Endothelial cell of umbilical vein (primary cell): ENCODE data around the gene CCDC185. TPM values are rescaled to one million over a fixed set of nuclear protein-coding genes. Genes with fewer than 3 reads are reported as not detected.

ENCODE experiments used
- BruUV-seq: library from RNA; stranded (reverse); fragments of 400-500 nt; replicated peaks from 2 replicates; lab custom pipeline; 2021; lab: Mats Ljungman, UMichigan
- CTCF ChIA-PET: fragments of 300-600, 350-600 bp; sonication (Branson Sonifier 250); formaldehyde crosslinking; loops from one replicate; lab custom pipeline; 2021; ENCODE audit warnings: antibody characterized with exemption, inconsistent platforms; lab: Charles Lee
- POLR2A ChIA-PET: fragments of 300-600, 350-600 bp; sonication (Branson Sonifier 250); formaldehyde crosslinking; loops from one replicate; lab custom pipeline; 2021; ENCODE audit warnings: antibody characterized with exemption, inconsistent platforms; lab: Charles Lee
- DNase-seq: peaks from one replicate; pipeline ENCODE4 v3.0.0-alpha.2; 2011; ENCODE audit warnings: low read depth, low spot score
- FAIRE-seq: peaks from 2 replicates; lab custom pipeline; 2011; peaks lifted over from hg19 to GRCh38; lab: Jason Lieb, UNC
- H2AFZ ChIP-seq: 2 replicates; pipeline ENCODE4 v1.6.0; 2012; ENCODE audit warnings: low read depth, low read length, control low read depth, inconsistent platforms
- H3K27ac ChIP-seq: 2 replicates; pipeline ENCODE4 v1.5.1; 2011; ENCODE audit warnings: low read depth, mild to moderate bottlenecking, control low read depth, low read length, moderate library complexity; ENCODE audit not compliant: insufficient read depth
- H3K27me3 ChIP-seq, 2 experiments: 2 replicates each; pipeline versions ENCODE4 v1.6.0 to v1.6.1; 2011; ENCODE audit warnings: low read length in 2 of 2, mixed read lengths in 1 of 2; ENCODE audit not compliant: control insufficient read depth in 2 of 2, insufficient read depth in 2 of 2
- H3K36me3 ChIP-seq, 2 experiments: 2 replicates in 1 of 2; 3 replicates in 1 of 2; pipeline ENCODE4 v1.5.1; 2011; ENCODE audit warnings: low read length in 2 of 2, mild to moderate bottlenecking in 1 of 2, moderate library complexity in 1 of 2; ENCODE audit not compliant: control insufficient read depth in 2 of 2, insufficient read depth in 2 of 2; ENCODE audit errors: extremely low read depth in 1 of 2
- H3K4me1 ChIP-seq: 3 replicates; pipeline ENCODE4 v1.5.1; 2011; ENCODE audit warnings: mild to moderate bottlenecking, low read length; ENCODE audit not compliant: control insufficient read depth, insufficient read depth; ENCODE audit errors: extremely low read depth
- H3K4me2 ChIP-seq: 2 replicates; pipeline ENCODE4 v1.6.1; 2011; ENCODE audit warnings: low read length, control low read depth, mixed read lengths; ENCODE audit not compliant: insufficient read depth
- H3K4me3 ChIP-seq, 3 experiments: fragments of 200-600 bp in 1 of 3; sonication (generic), shearing (Covaris generic) in 1 of 3; replicated peaks in 1 of 3; 2 replicates each; pipeline ENCODE4 v1.5.1; 2011 to 2016; ENCODE audit warnings: control low read depth in 3 of 3, low read length in 3 of 3, mild to moderate bottlenecking in 2 of 3, inconsistent platforms in 1 of 3, low read depth in 1 of 3, moderate library complexity in 1 of 3; ENCODE audit not compliant: insufficient read depth in 1 of 3
- H3K79me2 ChIP-seq: 2 replicates; pipeline ENCODE4 v1.6.0; 2012; ENCODE audit warnings: low read length, inconsistent platforms; ENCODE audit not compliant: control insufficient read depth, insufficient read depth
- H3K9ac ChIP-seq: replicated peaks from 2 replicates; pipeline ENCODE3; 2011; ENCODE audit warnings: low read length, control low read depth; ENCODE audit not compliant: insufficient read depth; ENCODE audit errors: extremely low read depth
- H3K9me1 ChIP-seq: replicated peaks from 3 replicates; pipeline ENCODE4 v1.6.0; 2011; ENCODE audit warnings: mild to moderate bottlenecking, low read length; ENCODE audit not compliant: control insufficient read depth, insufficient read depth; ENCODE audit errors: extremely low read depth
- H3K9me3 ChIP-seq: replicated peaks from 2 replicates; pipeline ENCODE4 v1.5.1; 2012; ENCODE audit warnings: low read length, inconsistent platforms; ENCODE audit not compliant: control insufficient read depth, insufficient read depth
- H4K20me1 ChIP-seq: replicated peaks from 2 replicates; pipeline ENCODE3; 2011; ENCODE audit warnings: mild to moderate bottlenecking, low read length; ENCODE audit not compliant: control insufficient read depth, insufficient read depth; ENCODE audit errors: extremely low read depth
- CTCF ChIP-seq, 2 donors: IDR thresholded peaks; 1 replicate in 1 of 2; 2 replicates in 1 of 2; pipeline ENCODE4 v1.5.1; 2011; ENCODE audit warnings: low read length in 2 of 2, mild to moderate bottlenecking in 2 of 2, moderate library complexity in 2 of 2, control low read depth in 1 of 2, inconsistent platforms in 1 of 2, low read depth in 1 of 2; ENCODE audit not compliant: insufficient read depth in 1 of 2; ENCODE audit errors: extremely low read depth in 1 of 2
- EZH2 ChIP-seq: IDR thresholded peaks from 2 replicates; pipeline ENCODE4 v1.6.1; 2012; ENCODE audit warnings: borderline replicate concordance, low read depth, mild to moderate bottlenecking, moderate library complexity, low read length, inconsistent platforms; ENCODE audit not compliant: severe bottlenecking
- FOS ChIP-seq: IDR thresholded peaks from 2 replicates; pipeline ENCODE4 v1.6.1; 2011; ENCODE audit warnings: mild to moderate bottlenecking, low read length, moderate library complexity, borderline replicate concordance; ENCODE audit not compliant: insufficient read depth
- GATA2 ChIP-seq: IDR thresholded peaks from 2 replicates; pipeline ENCODE4 v1.7.0; 2011; ENCODE audit warnings: low read depth, mild to moderate bottlenecking, moderate library complexity, mixed read lengths, low read length; ENCODE audit not compliant: insufficient read length, insufficient read depth
- JUN ChIP-seq: IDR thresholded peaks from 2 replicates; pipeline ENCODE4 v1.6.1; 2011; ENCODE audit warnings: borderline replicate concordance, low read depth; ENCODE audit not compliant: insufficient read length, insufficient read depth
- MAX ChIP-seq: IDR thresholded peaks from 2 replicates; pipeline ENCODE4 v1.6.1; 2011; ENCODE audit not compliant: insufficient read depth, insufficient read length
- MYC ChIP-seq: IDR thresholded peaks from one replicate; pipeline ENCODE4 v1.6.1; 2011; ENCODE audit warnings: mild to moderate bottlenecking, low read depth, low read length
- POLR2A ChIP-seq: IDR thresholded peaks from 2 replicates; pipeline ENCODE4 v1.6.1; 2012; ENCODE audit warnings: low read depth, mild to moderate bottlenecking, control low read depth, low read length
- POLR2AphosphoS5 ChIP-seq: IDR thresholded peaks from 2 replicates; pipeline ENCODE4 v1.6.1; 2012; ENCODE audit warnings: low read depth, mild to moderate bottlenecking, control low read depth, low read length, moderate library complexity; ENCODE audit not compliant: insufficient read depth
- dilution Hi-C: fragments of 300-500 bp; cut with MboI; formaldehyde crosslinking; loops from one replicate; pipeline ENCODE4 v1.15.0; 2019; ENCODE audit warnings: low sequenced_read_pairs; ENCODE audit not compliant: extremely low pct_ligation_motif_present
- intact Hi-C: fragments of 100-400 bp; cut with micrococcal nuclease; formaldehyde crosslinking; loops from one replicate; pipeline ENCODE4 v1.10.0; 2022
- polyA plus RNA-seq, 4 experiments: library from polyadenylated mRNA; depleted of rRNA in 3 of 4; stranded (reverse) in 3 of 4; unstranded in 1 of 4; fragments of >200 nt; gene quantifications; 2 replicates each; pipeline versions ENCODE4 v1.2.1 to v1.2.3, GENCODE V29; 2011 to 2012; ENCODE audit warnings: missing spikeins in 1 of 4
- total RNA-seq: library from RNA; stranded (reverse); gene quantifications from 2 replicates; pipeline ENCODE4 v1.2.3, GENCODE V29; 2021

The CCDC185 gene
- total and polyA plus RNA-seq, 2 donors (not counting 3 experiments of a cell fraction or from before 2014, with no cell fraction given): not detected

- BruUV-seq: no TSS peak
- no peak overlapping the region for H2AFZ ChIP-seq
- H3K9me1 ChIP-seq: no peaks in the 10 kb centered on the region
Measured at GRCh38 chr1:223386013-223386412, 7.2 kb upstream of the CCDC185 start.

More at GRCh38 chr1:223386013-223386412, 7.2 kb upstream of the CCDC185 start:
- ChIA-PET POLR2A (no interaction called here), CTCF (no interaction called here)
- no peak for FAIRE-seq
- H3K4me2 ChIP-seq: no peak overlapping the region
- no peak overlapping the region for H3K4me3 ChIP-seq
- no peaks in the 10 kb centered on the region for H3K27me3 ChIP-seq
- no peaks in the 10 kb centered on the region for H3K36me3 ChIP-seq
- no peak for DNase-seq
- TF ChIP-seq JUN: no peak
- TF ChIP-seq MYC: no peak
- no peak for TF ChIP-seq MAX
- TF ChIP-seq POLR2AphosphoS5: no peak
- TF ChIP-seq GATA2: no peak
- TF ChIP-seq CTCF (IDR thresholded peaks at IDR 0.05; ENCODE audit: extremely low read depth in 1 of 2, insufficient read depth in 1 of 2, low read depth in 1 of 2, low read length in 2 of 2): no peak
- no peak for TF ChIP-seq FOS
- TF ChIP-seq POLR2A: no peak
- TF ChIP-seq EZH2: no peak
- no peaks in the 10 kb centered on the region for H3K9me3 ChIP-seq
- no peaks in the 10 kb centered on the region for H3K4me1 ChIP-seq
- no peaks in the 10 kb centered on the region for H4K20me1 ChIP-seq
- dilution Hi-C loops: no loop called here
- H3K9ac ChIP-seq: no peak overlapping the region
- no peak overlapping the region for H3K27ac ChIP-seq
- no peaks in the 10 kb centered on the region for H3K79me2 ChIP-seq
- intact Hi-C loops: no loop called here
